GM21619 (cell line): ENCODE results near the gene TRMT11.
A peak's percentile ranks its signal among the peaks of the same experiment; 100 is the strongest.
"Not testable (repeated sequence)": the region's sequence is repeated elsewhere in the genome, so short reads cannot be mapped to it uniquely, and the experiment has no call there.

Experiments used
- ATAC-seq: cut with Tn5 transposase; IDR thresholded peaks from one replicate; pipeline ENCODE4 v1.9.1; 2021; ENCODE audit not compliant: unreplicated experiment

TRMT11 gene

DNA sequence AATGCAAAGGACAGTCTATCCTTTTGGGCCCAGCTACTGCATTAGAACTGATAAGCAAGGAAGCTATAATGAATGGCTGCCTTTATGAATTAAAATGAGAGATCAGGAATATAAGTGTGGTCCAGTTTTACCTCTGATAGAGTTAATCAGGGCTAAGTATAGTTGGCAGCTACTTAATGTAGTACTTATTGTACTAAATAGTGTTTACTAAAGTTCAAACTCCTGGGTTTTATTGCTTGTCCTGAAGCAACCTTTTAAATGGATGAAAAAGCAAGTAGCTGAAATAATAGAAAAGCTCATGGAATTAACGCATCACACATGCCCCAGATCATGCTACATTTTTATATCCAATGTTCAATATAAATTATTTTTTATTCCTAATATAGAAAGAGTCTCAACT is 5.3 kb downstream of the TRMT11 start:
- no peak for ATAC-seq

DNA sequence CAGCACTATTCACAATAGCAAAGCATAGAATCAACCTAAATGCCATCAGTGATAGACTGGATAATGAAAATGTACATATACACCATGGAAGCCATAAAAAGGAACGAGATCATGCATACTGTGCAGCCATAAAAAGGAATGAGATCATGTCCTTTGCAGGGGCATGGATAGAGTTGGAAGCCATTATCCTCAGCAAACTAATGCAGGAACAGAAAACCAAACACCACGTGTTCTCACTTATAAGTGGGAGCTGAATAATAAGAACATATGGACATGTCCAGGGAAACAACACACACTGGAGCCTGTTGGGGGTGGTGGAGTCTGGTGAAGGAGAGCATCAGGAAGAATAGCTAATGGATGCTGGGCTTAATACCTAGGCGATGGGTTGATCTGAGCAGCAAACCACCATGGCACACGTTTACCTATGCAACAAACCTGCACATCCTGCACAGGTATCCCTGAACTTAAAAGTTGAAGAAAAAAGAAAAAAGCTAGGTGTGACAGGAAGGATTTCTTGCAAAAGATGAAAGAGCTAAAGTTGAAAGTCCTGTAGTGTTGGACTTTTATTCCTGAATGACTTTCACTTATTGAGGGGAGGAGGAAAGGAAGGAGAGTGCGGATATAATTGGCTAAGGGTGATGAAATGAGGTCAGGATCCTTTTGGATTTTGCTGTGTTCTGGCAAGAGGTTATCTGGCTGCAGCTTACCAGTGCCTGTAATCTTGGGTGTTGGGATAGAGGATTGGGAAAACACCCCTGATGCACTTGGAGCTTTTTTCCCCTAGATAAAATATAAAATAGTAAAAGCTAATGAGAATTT is 8.5 kb downstream of the TRMT11 start:
- ATAC-seq: no peak

DNA sequence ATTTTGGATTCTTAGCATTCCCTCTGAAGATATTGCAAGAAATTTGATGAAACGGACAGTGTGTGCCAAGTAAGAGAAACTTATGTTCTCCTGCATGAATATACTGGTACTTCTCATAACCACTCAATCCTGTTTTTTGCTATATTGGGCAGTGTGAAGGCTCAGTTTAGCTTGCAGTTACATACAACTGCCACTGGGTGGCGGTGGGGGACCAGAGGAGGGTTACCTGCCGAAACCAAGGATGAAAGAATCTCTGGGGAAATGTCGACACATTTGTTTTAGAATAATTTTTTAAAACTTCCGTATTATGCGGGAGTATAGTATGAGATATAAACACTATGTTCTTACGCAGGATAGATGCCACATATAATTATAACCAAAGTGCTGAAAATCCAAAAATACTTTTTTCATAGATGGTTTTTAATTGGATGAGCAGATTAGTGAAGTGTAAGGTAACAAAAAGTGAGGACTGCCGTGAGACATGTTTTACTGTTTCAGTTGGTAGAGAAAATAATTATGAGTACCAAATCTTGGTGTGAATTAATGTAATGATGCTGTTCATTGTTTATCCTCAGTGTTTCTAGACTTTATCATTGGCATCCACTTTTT is 9.7 kb downstream of the TRMT11 start:
- peak; percentile 97 for ATAC-seq

DNA sequence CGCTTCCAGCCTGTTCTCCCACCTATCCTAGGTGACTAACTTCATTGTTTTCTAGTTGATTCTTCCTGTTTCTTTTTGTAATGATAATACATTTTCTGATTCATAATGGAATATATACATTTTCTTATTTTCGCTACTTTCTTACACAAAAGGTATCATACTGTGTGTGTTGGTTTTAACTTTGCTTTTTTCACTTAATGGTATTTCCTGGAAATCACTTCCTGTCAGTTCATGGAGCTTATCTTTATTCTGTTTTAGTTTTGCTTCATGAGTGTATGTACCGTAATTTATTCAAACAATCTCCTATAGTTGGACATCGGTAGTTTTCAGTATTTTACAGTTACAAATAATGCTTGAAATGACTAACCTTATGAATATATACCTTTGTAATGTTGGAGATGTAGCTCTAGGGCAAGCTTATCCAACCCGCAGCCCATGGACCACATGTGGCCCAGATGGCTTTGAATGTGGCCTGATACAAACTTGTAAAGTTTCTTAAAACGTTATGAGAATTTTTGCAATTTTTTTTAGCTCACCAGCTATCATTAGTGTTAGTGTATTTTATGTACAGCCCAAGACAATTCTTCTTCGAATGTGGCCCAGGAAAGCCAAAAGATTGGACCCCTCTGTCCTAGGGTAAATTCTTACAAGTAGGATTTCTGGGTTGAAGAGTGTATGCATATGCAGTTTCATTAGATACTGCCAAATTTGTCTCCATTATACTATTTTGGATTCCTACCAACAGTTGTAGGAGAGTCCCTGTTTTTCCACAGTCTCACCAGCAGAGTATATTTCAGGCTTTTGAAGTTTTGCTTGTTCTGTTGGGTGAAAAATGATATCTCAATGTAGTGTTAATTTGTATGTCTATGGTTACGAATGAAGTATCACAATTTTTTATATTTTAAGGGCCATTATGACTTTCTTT is 16.7 kb downstream of the TRMT11 start:
- ATAC-seq: no peak

DNA sequence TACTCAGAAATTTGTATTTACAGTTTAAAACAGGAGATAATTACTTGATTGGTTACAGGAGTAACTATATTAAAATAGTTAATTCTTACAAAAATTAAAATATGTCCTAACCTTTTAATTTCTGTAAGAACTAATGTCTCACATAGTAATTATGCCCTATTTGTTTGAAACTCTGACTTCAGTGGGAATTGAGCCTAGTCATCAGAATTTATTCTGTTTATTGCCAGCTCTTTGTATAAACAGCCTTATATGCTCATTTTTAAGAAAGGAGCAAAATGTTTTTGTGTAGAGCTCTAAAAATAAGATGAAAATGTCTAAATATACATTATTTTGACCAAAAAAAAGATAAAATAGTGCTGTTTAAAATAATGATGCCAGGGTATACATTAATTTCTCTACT is 21.5 kb downstream of the TRMT11 start:
- no peak for ATAC-seq

DNA sequence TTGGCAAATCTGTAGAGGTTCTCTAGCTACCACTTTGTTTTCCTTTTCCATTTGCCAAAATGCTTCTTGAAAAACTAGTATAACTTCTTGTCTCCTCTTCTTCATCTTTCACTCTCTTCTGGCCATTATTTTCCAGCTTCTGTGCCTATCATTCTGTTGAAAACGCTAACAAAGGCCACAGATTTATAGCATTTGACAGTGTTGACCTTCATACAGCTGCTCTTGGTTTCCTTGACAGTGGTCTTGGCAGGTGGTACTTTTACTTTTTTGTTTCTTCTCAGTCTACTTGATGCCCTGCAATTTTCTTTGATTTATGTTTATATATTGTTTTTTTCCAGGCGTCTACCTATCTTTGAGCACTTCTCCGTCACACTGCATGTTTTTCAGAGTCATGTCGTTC is 23.7 kb downstream of the TRMT11 start:
- no peak for ATAC-seq

DNA sequence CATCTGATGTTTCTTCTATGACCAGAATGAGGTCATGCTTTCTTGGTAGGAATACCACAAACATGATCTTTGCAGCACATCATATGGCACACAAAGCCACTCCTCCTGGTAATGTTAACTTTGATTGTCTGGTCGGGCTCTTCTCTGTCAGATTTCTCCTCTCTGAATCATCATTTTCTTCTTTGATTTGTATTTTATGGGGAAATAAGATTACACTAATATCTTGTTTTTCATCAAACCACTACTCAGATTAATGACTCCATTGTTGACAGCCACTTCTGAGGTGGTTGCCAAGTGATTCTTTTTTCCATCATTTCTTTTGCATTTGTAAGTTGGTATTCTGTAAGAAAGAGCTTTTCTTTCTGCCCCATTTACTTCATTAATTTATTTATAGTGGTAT is 29.5 kb downstream of the TRMT11 start:
- ATAC-seq: no peak

DNA sequence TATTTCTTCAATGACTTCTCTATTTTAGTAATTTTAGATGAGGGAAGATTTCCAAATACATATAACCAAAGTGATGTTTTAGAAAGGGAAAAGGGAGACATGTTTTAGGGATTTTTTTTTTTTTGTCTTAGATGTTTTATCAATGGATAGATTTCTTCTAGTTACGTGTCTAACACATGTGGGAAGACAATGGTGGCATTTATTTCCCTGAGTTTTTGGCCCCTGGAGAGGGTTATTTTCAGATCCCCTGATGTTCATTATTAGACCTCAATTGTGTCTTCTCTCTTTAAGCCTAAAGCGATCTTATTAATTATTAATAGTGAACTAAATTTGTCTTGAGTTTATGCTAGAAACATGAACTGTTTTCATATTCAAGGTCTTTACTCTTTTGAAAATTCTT is 30.3 kb downstream of the TRMT11 start:
- no peak for ATAC-seq

DNA sequence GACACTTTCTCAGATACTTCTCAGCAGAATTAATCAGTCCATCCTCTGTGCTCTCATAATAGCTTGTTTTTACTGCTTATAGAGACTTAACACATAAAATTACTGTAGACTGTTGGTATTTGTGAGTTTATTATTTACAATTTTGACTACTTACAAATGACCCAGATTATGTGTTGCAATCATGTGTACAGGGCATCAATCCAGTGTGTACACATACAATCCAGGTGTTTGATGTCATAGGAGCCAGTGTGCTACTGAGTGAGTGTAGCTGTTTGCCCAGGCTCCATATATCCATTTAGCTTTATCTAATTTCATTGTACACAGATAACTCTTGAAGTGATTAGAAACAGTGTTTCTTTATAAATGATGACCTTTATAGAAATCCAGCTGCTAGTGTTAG is 31.3 kb downstream of the TRMT11 start:
- ATAC-seq: no peak

DNA sequence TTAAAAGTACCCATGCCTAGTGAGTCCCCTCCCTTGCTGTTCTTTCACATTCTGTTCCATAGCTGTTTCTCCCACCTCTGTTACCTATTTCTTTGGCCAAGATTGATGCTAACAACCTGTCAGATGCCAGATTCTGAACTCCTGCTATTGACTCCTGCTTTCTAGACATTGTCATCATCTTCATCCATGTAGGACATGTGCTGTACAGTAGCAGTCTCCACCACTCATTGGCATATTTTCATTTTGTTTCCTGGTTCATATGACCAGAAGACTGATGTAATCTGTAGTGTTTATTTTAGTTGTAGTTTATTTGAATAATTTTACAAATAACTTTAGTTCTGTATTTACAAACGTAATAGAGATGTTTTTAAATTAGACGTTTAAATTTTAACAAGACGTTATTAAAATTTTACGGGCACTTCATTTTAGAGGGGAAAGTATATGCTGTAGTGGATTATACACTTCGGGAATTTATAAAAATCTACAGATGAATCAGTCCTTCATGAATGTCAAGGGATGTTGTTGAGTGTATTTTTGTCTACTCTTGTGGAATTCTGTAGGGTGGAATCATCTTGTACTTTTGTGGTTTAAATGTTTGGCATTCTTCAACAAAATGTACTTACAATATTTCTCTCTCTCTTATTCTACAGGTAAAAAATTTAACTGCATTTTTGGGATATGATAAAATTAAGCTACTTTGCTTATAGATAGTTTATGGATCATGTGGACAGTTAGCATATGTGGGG is 34.1 kb downstream of the TRMT11 start:
- no peak for ATAC-seq

DNA sequence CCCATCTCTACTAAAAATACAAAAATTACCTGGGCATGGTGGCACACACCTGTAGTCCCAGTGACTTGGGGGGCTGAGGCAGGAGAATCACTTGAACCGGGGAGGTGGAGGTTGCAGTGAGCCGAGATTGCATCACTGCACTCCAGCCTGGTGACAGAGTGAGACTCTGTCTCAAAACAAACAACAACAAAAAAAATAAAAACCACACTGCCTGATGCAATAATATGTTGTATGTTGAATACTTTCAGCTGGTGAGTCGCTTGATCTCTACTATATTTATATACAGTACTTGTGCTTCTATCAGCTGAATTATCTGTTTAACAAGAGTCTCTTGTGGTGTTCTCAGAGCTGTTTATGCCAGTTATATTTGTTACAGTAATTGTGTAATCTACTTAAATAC is 37.1 kb downstream of the TRMT11 start:
- not testable (repeated sequence) for ATAC-seq

DNA sequence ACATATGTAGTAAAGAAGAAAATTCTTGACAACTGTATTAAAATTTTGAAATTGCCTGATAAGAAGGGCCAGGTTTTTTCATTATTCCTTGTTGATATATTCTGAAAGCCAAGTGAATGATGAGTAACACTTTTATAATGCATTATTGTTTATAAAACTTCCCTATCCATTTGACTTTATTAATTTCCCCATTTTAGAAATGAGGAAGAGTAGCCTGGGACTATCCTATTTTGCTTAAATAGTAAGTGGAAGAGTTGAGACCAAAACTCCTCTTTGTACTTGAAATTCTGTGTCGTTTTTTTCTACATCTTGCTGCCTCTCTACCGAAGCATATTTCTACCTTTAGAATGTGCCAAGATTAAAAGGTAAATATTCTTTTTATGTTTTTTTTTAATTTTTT is 39.7 kb downstream of the TRMT11 start:
- ATAC-seq: no peak

DNA sequence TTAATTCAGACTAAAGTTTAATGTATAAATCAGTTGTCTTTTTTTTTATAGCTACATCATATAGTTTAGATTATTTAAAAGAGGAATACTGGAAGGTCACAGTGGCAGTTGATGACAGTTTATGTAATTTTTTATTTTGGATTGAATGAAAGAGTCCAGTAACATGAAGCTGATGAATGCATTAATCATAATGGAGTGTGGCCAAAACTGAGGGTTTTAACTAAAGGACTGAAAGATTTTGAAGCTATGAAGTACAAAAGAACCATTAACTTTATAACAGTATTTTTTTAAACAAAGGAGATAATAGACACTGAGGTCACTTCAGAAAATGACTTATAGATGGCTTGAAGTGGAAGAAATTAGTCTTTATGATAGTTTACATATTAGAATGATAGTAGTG is 41.3 kb downstream of the TRMT11 start:
- no peak for ATAC-seq

DNA sequence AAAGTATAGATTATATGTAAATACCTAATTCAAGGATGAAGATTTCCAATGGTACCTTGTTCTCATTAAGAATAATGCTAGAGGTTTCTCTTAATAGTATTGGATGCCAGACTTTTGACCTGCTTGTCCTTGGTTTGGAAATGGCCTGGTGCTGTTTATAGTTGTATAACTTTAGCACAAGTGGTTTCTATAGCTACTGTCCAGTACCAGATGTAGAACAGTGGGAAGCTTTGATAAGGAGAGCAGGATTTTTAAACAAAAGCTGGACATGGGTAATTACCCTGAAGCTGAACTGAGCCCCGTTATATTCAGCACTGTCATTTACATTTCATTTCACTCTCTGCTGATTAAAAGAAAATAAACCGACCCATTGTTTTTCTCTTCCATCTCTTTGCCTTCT is 43.7 kb downstream of the TRMT11 start:
- ATAC-seq: no peak

DNA sequence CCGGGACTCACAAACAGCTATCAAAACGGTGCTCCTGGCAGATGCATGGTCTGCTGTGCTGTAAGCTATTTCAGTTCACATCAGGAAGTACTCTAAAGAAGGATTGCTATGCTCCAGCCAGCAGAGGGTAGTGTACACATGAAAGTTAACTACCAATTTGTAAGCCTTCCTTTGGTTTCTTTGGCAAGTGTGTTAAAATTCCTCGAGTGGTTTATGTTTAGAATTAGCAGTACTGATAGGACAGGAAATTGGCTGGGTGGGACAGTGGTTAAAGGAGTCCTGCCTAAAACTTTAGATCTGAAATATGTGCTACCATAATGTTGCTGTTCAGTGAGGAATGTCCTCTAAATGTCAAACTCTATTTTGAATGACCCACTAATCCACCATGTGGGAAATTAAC is 47.4 kb downstream of the TRMT11 start:
- ATAC-seq: peak; percentile 83

DNA sequence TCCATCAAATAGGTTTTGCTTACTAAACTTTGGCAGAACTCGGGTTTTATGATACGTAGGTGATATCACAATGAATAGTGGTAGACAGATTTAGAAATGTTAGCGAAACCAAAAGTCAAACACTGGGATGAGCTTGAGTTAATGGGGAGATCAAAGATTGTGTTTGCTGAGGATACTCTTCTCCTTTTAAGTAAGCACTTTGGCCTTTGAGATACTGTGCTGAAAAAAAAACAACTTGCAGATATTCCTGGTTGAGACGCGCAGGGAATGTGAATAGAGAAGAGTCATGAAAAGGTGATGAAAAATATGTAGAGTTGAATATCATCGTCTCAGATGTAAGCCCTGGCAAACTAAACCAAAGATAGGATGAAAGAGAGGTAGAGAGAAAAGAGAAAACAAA is 48.3 kb downstream of the TRMT11 start:
- ATAC-seq: no peak

DNA sequence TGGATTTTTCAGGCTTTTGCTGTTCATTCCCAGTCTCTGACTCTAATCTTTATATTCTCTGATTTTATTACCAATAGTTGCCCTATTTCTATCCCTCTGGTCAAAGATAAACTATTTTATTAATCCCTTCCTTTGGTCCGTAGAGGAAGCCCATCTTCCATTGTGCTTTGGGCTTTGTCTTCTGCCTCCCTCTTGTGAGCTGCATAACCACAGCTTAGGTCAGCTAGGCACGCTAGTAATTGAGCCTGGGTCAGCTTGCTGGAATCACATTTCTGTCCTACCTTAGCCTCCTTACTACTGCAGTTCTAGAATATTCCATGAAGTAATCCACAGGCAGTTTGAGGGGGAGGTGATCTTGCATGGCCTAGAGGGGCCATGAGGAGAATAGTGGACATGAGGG is 49.4 kb downstream of the TRMT11 start:
- no peak for ATAC-seq

DNA sequence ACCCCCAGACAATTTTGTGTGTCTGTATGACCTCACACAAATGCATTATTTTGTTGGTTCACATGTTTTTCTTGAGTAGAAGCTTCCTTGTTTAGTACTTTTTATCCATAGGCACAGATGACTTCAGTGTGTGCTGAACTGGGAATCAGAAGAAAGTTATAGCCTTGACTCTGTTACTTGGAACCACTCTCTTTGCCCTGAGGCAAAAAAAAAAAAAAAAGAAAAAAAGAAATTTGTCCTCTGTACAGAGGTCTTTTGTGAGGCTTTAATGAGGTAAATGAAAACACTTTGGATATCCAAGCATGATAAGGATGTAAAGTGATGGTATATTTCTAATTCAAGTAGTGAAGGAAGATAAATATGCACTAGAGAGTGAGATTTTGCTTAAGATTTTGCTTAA is 51.9 kb downstream of the TRMT11 start:
- ATAC-seq: no peak

DNA sequence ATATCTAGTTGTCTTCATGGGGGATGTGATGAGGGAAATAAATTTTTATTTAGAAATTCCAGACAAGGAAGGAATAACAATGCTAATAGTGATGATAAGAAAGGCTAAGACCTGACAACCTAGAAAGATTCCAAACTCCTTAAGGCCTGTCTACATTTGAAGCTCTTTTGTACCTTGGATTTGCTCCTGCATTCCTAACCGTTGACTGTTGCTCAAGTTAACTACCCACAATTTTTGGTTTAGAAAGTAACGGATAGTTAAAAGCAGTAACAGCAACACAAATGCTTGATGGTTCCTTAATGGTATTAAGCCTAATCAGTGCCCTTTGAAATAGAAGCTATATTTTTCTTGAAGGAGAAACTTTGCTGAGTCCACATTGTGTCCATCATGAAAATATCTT is 52.9 kb downstream of the TRMT11 start:
- no peak for ATAC-seq

DNA sequence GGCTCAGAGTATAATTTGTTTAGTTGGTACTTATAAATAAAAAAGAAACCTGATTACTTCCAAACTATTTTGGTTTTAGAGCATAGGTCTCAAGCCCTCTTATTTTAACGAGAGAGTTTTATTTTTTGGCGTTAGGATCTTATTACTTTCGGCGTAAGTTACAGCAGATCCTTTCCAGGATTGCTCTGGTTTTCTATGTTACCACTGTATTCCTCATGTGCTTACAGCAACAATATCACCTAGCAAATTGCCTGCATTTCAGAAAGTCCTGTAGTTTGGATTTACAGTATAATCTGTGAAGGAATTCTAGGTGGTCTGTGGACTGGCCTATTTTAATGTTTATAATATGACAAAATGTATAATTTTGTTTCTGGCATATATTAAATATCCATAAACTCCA is 54.1 kb downstream of the TRMT11 start:
- no peak for ATAC-seq

DNA sequence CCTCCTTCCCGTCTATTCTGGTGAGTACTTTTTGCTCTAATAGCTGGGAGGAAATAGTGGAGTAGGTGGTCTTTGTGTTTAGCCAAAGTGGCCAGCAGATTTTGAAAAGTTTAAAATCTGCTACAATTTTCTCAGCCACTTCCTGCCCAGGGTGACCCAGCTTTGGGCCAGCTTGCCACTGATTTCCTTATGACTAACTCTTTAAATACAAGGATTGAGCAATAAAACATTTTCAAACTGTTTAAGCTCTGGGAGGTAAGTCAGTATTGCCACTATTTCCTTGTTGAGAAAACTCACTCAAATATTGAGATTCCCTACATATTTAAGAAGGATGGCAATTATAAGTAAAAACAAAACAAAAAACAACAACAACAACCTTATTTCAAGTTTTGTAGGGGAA is 54.5 kb downstream of the TRMT11 start:
- no peak for ATAC-seq
